Muscle of leg (tissue), 11 donors: ENCODE measurements around the gene DLG2. TPM values are rescaled to one million over a fixed set of nuclear protein-coding genes. Genes with fewer than 3 reads are reported as not detected.

Source experiments
- DNase-seq: peaks from one replicate; pipeline ENCODE4 v3.0.0; 2013
- H3K27ac ChIP-seq: one replicate; pipeline ENCODE4 v1.5.1; 2013; ENCODE audit warnings: mild to moderate bottlenecking, low read length, control low read depth
- H3K27me3 ChIP-seq: one replicate; pipeline ENCODE4 v1.6.1; 2013; ENCODE audit warnings: low read length; ENCODE audit not compliant: control insufficient read depth, insufficient read depth
- H3K36me3 ChIP-seq: one replicate; pipeline ENCODE4 v1.6.1; 2013; ENCODE audit warnings: low read length; ENCODE audit not compliant: control insufficient read depth, insufficient read depth
- H3K4me1 ChIP-seq: one replicate; pipeline ENCODE4 v1.6.1; 2013; ENCODE audit warnings: low read length; ENCODE audit not compliant: control insufficient read depth, insufficient read depth
- H3K4me3 ChIP-seq: one replicate; pipeline ENCODE4 v1.5.1; 2013; ENCODE audit warnings: low read length, control low read depth
- H3K9me3 ChIP-seq: replicated peaks from 2 replicates; pipeline ENCODE4 v1.6.1; 2013; ENCODE audit warnings: low read depth, low read length; ENCODE audit not compliant: control insufficient read depth
- WGBS: methylation state at CpG from one replicate; pipeline ENCODE4 v1.1.5; 2013; ENCODE audit warnings: missing lambda C conversion rate; ENCODE audit not compliant: insufficient coverage; 5-methylcytosine and 5-hydroxymethylcytosine counted together
- polyA plus RNA-seq, 8 donors: library from polyadenylated mRNA; unstranded; fragments of 120-200 nt; gene quantifications; one replicate each; pipeline versions ENCODE4 v1.2.1 to v1.2.3, GENCODE V29; 2013; ENCODE audit warnings: inconsistent platforms in 1 of 8, low replicate concordance in 1 of 8; ENCODE audit not compliant: insufficient read length in 8 of 8, insufficient read depth in 1 of 8
- total RNA-seq: library from RNA; stranded (reverse); fragments of 120-200 nt; gene quantifications from one replicate; pipeline ENCODE4 v1.2.4, GENCODE V29; 2013

The DLG2 gene
- total and polyA plus RNA-seq, 9 donors, result 6.4 to 19.3 (median 11.0) TPM

- H3K36me3 ChIP-seq, result no peaks in the 10 kb centered on the region
- H3K9me3 ChIP-seq, result no peaks in the 10 kb centered on the region
- H3K27ac ChIP-seq, result no peak overlapping the region
- H3K27me3 ChIP-seq, result no peaks in the 10 kb centered on the region
- DNase-seq, result peak; percentile 63
- no peak overlapping the region for H3K4me3 ChIP-seq
- peaks cover 3% of the 10 kb centered on the region for H3K4me1 ChIP-seq
Observed at GRCh38 chr11:84384731-84385130, 1242.4 kb downstream of the DLG2 start.

- peak; percentile 84 for DNase-seq
- no peaks in the 10 kb centered on the region for H3K27me3 ChIP-seq
- WGBS, result no CpG with 5 or more reads among the region's 2 CpGs
- no peaks in the 10 kb centered on the region for H3K9me3 ChIP-seq
- H3K4me1 ChIP-seq, result peaks cover 3% of the 10 kb centered on the region
- H3K36me3 ChIP-seq, result no peaks in the 10 kb centered on the region
- H3K4me3 ChIP-seq, result no peak overlapping the region
- no peak overlapping the region for H3K27ac ChIP-seq
Observed at GRCh38 chr11:84383576-84383975, 1243.6 kb downstream of the DLG2 start.

GRCh38 chr11:84381666-84382065 is 1245.5 kb downstream of the DLG2 start:
- no peaks in the 10 kb centered on the region for H3K36me3 ChIP-seq
- H3K27me3 ChIP-seq, result no peaks in the 10 kb centered on the region
- WGBS, result no CpG with 5 or more reads among the region's 1 CpG
- H3K4me1 ChIP-seq, result peaks cover 3% of the 10 kb centered on the region
- H3K4me3 ChIP-seq, result no peak overlapping the region
- H3K27ac ChIP-seq, result no peak overlapping the region
- H3K9me3 ChIP-seq, result no peaks in the 10 kb centered on the region
- no peak for DNase-seq

- Histone ChIP-seq H3K9me3 (no peaks in the 10 kb centered on the region), H3K4me1 (no peaks in the 10 kb centered on the region), H3K36me3 (no peaks in the 10 kb centered on the region), H3K27ac (no peak overlapping the region), H3K4me3 (no peak overlapping the region), H3K27me3 (no peaks in the 10 kb centered on the region)
- no CpG with 5 or more reads among the region's 2 CpGs for WGBS
- DNase-seq, result peak; percentile 72
Observed at GRCh38 chr11:84372381-84372950, 1254.7 kb downstream of the DLG2 start.

GRCh38 chr11:84358034-84358433 is 1269.1 kb downstream of the DLG2 start:
- WGBS, result 30% methylated on average over 1 of the region's 2 CpGs
- H3K4me1 ChIP-seq, result no peaks in the 10 kb centered on the region
- H3K27me3 ChIP-seq, result no peaks in the 10 kb centered on the region
- no peaks in the 10 kb centered on the region for H3K36me3 ChIP-seq
- H3K27ac ChIP-seq, result no peak overlapping the region
- no peak for DNase-seq
- no peaks in the 10 kb centered on the region for H3K9me3 ChIP-seq
- H3K4me3 ChIP-seq, result no peak overlapping the region

- Histone ChIP-seq H3K9me3 (no peaks in the 10 kb centered on the region), H3K27me3 (no peaks in the 10 kb centered on the region), H3K36me3 (no peaks in the 10 kb centered on the region), H3K4me3 (no peak overlapping the region), H3K27ac (no peak overlapping the region), H3K4me1 (no peaks in the 10 kb centered on the region)
- no peak for DNase-seq
Observed at GRCh38 chr11:84355911-84356310, 1271.2 kb downstream of the DLG2 start.

GRCh38 chr11:84345597-84345996 is 1281.5 kb downstream of the DLG2 start:
- no CpG with 5 or more reads among the region's 1 CpG for WGBS
- Histone ChIP-seq H3K27ac (no peak overlapping the region), H3K27me3 (no peaks in the 10 kb centered on the region), H3K9me3 (no peaks in the 10 kb centered on the region), H3K4me3 (no peak overlapping the region), H3K4me1 (no peaks in the 10 kb centered on the region), H3K36me3 (no peaks in the 10 kb centered on the region)
- DNase-seq, result no peak

- H3K4me3 ChIP-seq, result no peak overlapping the region
- no peaks in the 10 kb centered on the region for H3K4me1 ChIP-seq
- H3K9me3 ChIP-seq, result no peaks in the 10 kb centered on the region
- WGBS, result no CpG with 5 or more reads among the region's 3 CpGs
- H3K36me3 ChIP-seq, result no peaks in the 10 kb centered on the region
- H3K27ac ChIP-seq, result no peak overlapping the region
- H3K27me3 ChIP-seq, result no peaks in the 10 kb centered on the region
- DNase-seq, result peak; percentile 41
Observed at GRCh38 chr11:84345027-84345426, 1282.1 kb downstream of the DLG2 start.

- Histone ChIP-seq H3K36me3 (no peaks in the 10 kb centered on the region), H3K27ac (no peak overlapping the region), H3K4me1 (no peaks in the 10 kb centered on the region), H3K27me3 (no peaks in the 10 kb centered on the region), H3K9me3 (no peaks in the 10 kb centered on the region), H3K4me3 (no peak overlapping the region)
- no CpG with 5 or more reads among the region's 3 CpGs for WGBS
- no peak for DNase-seq
Observed at GRCh38 chr11:84339796-84340195, 1287.3 kb downstream of the DLG2 start.

GRCh38 chr11:84333221-84333620 is 1293.9 kb downstream of the DLG2 start:
- Histone ChIP-seq H3K4me3 (no peak overlapping the region), H3K9me3 (no peaks in the 10 kb centered on the region), H3K27me3 (no peaks in the 10 kb centered on the region), H3K36me3 (no peaks in the 10 kb centered on the region), H3K4me1 (no peaks in the 10 kb centered on the region), H3K27ac (no peak overlapping the region)
- WGBS, result 43% methylated on average over 2 of the region's 3 CpGs
- peak; percentile 89 for DNase-seq

- Histone ChIP-seq H3K27ac (no peak overlapping the region), H3K4me3 (no peak overlapping the region)
- DNase-seq, result peak; percentile 16
Observed at GRCh38 chr11:84322211-84322610, 1304.9 kb downstream of the DLG2 start.

More at GRCh38 chr11:84322211-84322610, 1304.9 kb downstream of the DLG2 start:
- no peaks in the 10 kb centered on the region for H3K9me3 ChIP-seq
- no peaks in the 10 kb centered on the region for H3K27me3 ChIP-seq
- no peaks in the 10 kb centered on the region for H3K36me3 ChIP-seq
- H3K4me1 ChIP-seq, result no peaks in the 10 kb centered on the region
